NCI-H2081 treated with DMSO at 0.1 percent for 48 hours (cell line): ENCODE results near the gene SKIL.

Source experiments
- DNase-seq: peaks from one replicate; lab custom pipeline; 2025; lab: John Stamatoyannopoulos, UW

Gene SKIL

GRCh38 chr3:170397685-170398084 is 40.2 kb downstream of the SKIL start:
- DNase-seq, result no peak

DNA sequence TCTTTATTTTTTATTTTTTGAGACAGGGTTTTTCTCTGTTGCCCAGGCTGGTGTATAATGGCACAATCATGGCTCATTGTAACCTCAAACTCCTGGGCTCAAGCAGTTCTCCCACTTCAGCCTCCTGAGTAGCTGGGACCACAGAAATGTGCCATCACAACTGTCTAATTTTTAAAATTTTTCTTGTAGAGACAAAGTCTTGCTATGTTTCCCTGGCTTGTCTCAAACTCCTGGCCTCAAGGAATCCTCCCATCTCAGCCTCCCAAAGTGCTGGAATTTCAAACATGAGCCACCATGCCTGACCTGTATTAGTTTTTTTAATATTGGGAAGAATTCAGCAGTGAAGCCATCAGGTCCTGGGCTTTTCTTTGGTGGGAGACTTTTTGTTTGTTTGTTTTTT is 47.6 kb downstream of the SKIL start:
- no peak for DNase-seq

- no peak for DNase-seq
Observed at GRCh38 chr3:170410428-170411029, 53.0 kb downstream of the SKIL start.

DNA sequence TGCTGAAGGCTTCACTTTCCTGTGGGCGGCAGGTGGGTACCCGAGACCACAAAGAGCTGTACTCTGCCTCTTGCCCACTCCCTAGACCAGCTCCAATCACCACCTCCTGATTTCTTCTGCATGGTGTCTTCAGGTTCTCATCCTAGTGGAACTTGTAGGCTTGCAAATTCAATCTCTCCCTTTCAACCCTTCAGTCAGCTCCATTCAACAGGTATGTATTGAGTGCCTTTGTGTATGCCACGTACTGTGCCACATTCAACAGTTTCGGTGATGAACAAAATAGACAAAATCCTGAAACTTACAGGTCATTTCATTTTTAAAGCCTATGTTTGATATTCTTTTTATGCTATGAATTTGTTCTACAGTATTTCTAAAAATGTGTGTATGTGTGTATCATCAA is 55.8 kb downstream of the SKIL start:
- DNase-seq, result no peak

GRCh38 chr3:170414202-170414663 is 56.7 kb downstream of the SKIL start:
- DNase-seq, result peak; percentile 65

- DNase-seq, result no peak
Observed at GRCh38 chr3:170417090-170417489, 59.6 kb downstream of the SKIL start.

DNA sequence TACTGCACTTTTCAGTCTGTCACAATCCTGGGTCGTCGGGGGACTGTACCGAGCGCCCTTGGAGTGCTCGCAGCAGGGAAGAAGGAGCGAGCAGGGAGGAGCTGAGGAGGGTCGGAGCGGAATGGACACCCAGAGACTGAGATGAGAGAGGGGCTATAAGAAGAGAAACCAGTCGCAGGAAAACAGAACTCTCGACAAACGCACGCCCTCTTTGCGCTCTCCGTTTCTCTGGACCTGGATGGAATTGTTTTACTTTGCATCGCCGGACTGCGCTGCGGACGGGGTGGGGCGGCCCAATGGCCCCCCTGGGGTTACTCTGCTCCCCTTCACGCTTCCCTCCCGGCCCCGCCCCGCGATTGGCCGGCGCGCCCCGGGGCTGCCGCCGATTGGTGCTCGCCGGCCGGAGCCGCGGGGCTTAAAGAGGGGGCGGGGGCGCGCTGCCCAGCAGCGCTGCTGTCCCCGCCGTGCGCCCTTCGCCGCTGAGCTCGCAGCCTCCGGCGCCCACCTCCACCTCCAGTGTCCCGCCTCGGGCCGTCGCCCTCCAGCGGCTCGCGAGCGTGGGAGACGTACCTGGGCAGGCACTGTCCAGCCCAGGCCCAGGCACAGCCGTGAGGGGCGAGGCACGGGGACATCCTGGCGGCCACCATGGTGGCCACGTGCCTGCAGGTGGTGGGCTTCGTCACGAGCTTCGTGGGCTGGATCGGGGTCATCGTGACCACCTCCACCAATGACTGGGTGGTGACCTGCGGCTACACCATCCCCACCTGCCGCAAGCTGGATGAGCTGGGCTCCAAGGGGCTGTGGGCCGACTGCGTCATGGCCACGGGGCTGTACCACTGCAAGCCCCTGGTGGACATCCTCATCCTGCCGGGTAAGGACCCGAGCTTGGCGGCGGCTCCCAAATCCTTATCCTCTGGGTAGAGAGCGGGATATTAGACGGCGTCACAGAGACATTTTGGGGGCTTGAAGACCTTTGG is 61.2 kb downstream of the SKIL start, which contains the start of gene CLDN11:
Gene CLDN11 (plus strand): TSS at position 447 of the 977 bp plus-strand sequence. CDS start 199 bp downstream, at position 646.
- no peak for DNase-seq

DNA sequence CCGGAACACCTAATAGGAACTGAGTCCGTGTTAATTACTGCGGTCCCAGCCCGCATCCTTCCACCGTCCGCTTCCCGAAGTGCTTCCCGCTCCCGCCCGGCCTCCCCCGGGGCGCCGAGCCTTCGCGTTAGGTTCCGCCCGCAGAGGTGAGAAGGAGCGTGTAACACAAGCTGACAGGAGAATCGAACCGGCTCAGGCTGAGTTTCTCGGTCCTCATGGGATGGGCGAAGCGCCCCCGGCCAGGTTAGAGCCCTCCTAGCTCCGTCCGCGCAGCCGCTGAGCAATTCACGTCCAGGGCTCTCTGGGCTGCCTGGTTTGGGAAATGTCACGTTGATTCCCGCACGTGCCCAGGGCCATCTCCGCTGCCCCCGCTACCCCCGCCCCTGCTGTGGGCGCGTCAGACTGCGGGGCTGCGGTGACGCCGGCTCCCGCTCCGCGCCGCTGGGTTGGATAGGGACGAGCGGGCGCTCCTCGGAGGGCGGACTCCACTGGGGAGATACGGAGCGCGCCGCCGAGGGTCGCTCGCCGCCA is 62.1 kb downstream of the SKIL start:
- no peak for DNase-seq

DNA sequence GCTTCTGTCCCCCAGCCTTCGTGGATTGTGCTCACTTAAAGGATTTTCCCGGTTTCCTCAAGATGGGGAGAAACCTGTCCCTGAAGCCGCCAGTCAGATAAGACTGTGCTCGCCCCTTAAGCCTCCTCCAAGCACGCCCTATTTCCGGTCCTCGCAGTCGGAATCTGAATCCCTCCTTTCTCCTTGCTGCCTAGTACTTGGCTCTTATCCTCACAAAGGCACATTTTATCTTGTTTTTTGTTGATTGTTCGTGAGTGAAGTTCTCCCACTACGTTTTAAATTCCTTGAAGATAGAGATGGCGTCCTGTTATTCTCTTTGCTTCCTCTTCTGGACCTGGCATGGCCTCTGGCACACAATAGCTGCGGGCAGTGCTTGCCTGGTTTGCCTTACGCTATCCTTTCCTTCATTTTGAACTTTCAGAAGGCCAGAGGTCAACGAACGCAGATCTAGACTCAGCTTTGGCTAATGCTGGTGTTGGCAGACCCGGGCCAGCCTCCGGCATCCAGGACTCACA is 62.8 kb downstream of the SKIL start:
- no peak for DNase-seq

DNA sequence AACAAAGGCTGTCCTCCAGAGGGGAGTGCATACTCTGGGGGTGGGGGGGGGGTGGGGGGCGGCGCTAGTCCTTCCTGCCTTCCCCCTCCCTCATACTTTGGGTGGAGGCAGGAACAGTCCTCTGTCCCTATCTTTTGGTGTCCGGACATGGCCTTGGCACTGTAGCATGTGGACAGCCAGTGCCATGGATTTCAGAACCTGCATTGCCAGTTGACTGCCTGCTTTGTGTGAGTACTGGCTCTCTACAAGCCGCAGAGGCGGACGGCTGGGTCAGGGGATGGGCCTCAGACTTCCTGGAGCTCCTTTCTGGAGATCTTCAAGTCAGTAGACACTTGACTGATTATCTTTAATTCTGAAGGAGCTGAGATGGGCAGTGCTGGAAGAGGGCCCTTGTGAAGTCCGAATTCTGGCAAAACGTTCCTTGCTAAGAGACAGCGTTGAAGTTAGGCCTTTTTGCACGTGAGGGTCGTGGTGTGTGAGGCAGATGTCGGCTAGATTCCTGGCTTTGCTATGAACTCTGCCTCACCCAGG is 63.7 kb downstream of the SKIL start:
- DNase-seq, result no peak

GRCh38 chr3:170421758-170422157 is 64.2 kb downstream of the SKIL start:
- no peak for DNase-seq

DNA sequence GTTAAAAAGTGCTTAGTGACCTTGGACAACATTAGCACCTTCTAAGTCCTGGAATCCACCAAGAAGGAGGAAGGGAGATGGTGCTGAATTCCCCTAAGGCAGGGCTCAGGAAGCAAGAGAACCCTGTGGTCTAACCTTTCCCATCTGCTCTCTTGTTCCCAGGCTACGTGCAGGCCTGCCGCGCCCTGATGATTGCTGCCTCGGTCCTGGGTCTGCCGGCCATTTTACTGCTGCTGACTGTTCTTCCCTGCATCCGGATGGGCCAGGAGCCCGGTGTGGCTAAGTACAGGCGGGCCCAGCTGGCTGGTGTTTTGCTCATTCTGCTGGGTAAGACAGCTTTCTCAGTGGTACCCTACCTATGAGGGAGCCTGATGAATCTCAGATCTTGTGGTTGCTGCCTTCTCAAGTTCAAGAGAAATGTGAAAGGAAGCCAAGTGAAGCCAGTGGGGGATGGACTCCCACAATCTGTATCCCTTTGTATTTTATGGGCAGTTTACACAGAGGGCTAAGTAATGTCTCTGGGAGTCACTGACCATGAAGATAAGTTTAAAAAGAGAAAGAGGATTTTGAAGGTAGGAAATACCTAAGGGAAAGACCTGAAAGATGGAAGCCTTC is 65.6 kb downstream of the SKIL start:
- DNase-seq, result no peak

GRCh38 chr3:170424879-170425278 is 67.4 kb downstream of the SKIL start:
- no peak for DNase-seq

DNA sequence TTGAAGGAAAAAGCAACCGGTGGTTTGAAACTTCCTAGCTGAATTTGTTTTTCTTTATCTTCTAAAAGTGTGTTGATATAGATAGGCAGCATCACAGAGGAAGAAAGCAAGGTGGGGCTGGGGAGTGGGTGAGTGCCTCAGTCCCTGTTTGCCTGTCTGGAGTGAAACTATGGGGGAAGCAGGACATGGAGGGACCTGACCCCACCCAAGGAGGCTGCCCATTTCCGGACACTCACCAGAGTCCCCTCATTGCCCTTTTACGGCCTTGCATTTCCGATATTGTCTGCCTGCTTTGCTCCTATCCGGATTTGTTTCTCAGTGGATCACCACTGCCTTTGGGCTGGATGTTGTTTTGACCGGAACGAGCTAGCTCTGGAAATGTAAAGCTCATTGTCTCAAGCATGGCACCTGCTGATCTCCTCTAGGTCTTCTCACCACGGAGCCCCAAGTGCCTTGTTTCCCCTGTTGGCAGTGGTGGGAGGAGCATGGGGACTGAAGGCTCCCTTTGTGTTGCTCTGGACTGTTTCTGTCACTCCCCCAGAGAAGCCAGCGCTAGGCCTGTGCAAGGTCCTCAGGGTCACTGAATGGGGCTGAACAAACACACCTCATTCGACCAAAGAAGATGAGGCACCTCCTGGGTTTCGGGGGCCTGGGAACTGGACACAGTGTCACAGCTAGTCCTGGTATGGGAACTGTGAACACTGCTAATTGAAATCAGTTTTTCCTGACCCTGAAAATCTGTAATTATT is 68.2 kb downstream of the SKIL start:
- no peak for DNase-seq

DNA sequence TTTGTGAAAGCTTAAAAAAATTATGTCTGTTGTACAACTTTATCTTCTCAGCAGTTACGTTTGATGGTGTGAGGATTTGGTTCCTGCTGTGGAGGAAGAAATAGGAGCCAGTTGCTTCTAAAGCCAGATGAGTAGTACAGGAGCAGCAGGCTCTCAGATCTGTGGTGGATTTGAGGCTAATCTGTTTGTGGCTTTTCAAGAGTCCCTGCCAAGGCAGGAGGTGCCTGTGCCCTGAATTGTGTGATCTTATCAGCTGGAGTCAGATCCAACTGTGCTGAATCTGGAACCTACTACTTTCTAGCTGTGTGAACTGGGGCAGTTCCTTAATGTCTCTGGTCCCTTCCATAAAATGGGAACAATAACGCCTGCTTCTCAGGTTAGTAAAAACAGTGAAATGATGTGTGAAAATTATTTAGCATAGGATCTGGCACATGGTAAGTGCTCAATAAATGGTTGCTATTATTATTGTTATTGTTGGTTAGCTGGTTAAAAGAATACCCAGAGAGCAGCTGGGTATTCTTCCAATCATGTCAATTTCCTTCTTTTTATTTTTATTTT is 68.8 kb downstream of the SKIL start:
- no peak for DNase-seq

- DNase-seq, result no peak
Observed at GRCh38 chr3:170428095-170428494, 70.6 kb downstream of the SKIL start.

DNA sequence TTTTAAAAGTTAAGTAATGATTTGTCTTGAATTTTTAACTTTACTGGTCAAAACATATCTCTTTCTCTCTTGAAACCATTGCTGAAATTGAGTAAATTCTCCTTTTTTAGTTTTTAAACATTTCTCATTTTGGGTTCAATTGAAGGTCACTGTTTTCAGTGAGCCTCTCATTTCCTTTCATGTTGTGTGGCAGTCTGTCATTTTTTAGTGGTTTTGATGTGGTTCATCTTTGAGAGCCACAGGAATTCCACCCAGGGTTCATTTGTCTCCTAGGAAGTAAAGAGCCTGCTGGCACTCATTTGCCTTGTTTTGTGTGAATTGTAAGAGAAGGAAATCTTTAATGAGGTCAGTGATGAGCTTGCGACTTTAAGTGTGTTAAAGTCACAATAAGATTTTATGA is 71.5 kb downstream of the SKIL start:
- no peak for DNase-seq

- no peak for DNase-seq
Observed at GRCh38 chr3:170431054-170431453, 73.5 kb downstream of the SKIL start.

DNA sequence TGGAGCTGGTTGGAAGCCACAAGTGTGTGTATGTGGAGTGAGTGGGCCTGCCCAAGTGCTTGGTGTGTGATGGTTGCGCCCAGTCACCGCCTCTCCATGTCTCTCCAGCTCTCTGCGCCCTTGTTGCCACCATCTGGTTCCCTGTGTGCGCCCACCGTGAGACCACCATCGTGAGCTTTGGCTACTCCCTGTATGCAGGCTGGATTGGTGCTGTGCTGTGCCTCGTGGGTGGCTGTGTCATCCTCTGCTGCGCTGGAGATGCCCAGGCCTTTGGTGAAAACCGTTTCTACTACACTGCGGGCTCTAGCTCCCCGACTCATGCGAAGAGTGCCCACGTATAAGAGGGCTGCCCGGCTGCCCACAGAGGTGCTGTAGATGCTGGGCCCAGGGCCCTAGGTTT is 74.9 kb downstream of the SKIL start:
- DNase-seq, result no peak

DNA sequence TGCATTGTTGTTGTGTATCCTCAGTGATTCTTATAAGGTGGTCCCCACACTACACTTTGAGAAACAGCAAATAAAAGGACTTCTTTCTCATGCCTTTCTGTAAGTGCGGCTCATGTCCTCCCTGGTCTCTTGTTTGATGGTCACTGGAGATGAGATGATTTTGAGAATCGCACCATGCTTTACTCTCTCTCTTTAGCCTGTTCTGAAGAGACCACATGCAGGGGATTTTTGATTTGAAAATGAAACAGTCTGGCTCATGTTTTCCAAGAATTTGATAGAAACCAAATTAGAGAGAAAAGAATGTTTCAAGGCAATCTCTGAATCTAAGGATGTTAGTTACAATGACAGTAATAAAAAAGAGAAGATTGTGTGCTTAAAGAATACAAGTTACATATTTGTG is 79.2 kb downstream of the SKIL start:
- DNase-seq, result no peak

DNA sequence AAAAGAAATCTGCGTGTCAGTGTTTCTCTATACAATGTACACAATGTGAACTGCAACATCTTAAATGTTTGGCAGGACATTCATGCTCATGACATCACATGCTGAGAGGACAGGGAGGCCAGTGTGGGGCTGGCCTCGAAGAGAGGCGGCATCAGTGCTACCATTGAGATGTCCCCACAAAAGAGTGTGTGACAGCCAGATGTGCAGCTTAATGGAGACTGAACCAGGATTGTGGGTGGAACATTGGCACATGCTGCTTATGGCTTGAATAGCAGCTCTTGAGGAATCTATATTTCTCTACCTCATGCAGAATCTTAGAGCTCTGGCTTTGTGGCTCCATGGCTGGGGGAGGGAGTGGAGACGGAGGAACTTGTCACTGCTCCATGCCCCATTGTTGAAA is 79.7 kb downstream of the SKIL start:
- no peak for DNase-seq
